Measurements from ENCODE around the gene UGT1A3. TPM values are rescaled to one million over a fixed set of nuclear protein-coding genes. Genes with fewer than 3 reads are reported as not detected.

UGT1A3 gene
- total RNA-seq, 1 donor from 2014 or later: not detected

GRCh38 chr2:233813236-233814055, 84.6 kb downstream of the UGT1A3 start:
- FAIRE-seq: no peak

DNA sequence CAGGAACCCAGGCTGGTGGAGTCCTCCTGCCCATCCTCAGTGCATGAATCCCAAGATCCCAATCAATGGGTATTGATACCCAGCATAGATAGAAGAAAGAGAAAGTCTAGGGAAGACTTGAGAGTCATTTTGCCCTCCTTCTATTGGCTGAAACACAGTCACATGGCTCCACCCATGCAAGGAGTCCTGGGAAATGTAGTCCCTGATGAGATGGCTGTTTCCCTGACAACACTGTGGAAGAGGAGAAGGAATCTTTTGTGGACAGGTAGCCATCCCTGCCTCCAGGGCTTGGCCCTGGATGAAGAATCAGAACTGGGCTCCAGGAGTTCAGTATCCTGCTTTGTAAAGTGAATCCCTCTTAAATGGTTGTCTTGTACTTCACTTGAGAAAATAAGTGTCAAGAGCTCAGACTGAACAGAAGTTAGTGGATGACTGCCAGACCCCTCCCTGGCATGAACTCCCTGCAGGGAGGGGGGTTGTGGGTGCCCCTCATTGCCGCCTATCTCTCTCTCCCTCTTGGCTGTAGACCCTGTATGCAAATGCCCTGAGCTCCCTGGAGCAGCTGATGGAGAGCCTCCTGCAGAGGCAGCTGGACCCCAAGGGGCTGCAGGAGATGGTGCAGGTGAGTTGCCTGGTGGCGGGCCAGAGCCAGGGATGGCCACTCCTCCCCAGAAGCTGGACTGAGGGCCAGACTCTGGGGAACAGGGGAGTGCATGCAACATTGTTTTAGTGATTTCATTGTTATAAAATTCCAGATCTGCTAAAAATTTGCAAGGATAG, 85.4 kb downstream of the UGT1A3 start:
- no peak for DNase-seq (ENCODE audit: low spot score in 2 of 2)

More at GRCh38 chr2:233813236-233814055, 84.6 kb downstream of the UGT1A3 start:
- no peak for DNase-seq (ENCODE audit: low spot score in 2 of 2)

GRCh38 chr2:233815861-233816260, 87.0 kb downstream of the UGT1A3 start:
- FAIRE-seq: no peak
- DNase-seq (ENCODE audit: low spot score in 2 of 2): no peak

More for the DNA sequence above, 85.4 kb downstream of the UGT1A3 start:
- no peak for FAIRE-seq

- DNase-seq (ENCODE audit: low spot score in 2 of 2): no peak
- FAIRE-seq: no peak
These were observed 87.5 kb downstream of the UGT1A3 start for GRCh38 chr2:233816334-233816733.

GRCh38 chr2:233816771-233817170, 87.9 kb downstream of the UGT1A3 start:
- no peak for FAIRE-seq
- no peak for DNase-seq (ENCODE audit: low spot score in 2 of 2)

GRCh38 chr2:233817361-233817911, 88.6 kb downstream of the UGT1A3 start:
- DNase-seq (ENCODE audit: low spot score in 2 of 2): no peak
- no peak for FAIRE-seq

DNA sequence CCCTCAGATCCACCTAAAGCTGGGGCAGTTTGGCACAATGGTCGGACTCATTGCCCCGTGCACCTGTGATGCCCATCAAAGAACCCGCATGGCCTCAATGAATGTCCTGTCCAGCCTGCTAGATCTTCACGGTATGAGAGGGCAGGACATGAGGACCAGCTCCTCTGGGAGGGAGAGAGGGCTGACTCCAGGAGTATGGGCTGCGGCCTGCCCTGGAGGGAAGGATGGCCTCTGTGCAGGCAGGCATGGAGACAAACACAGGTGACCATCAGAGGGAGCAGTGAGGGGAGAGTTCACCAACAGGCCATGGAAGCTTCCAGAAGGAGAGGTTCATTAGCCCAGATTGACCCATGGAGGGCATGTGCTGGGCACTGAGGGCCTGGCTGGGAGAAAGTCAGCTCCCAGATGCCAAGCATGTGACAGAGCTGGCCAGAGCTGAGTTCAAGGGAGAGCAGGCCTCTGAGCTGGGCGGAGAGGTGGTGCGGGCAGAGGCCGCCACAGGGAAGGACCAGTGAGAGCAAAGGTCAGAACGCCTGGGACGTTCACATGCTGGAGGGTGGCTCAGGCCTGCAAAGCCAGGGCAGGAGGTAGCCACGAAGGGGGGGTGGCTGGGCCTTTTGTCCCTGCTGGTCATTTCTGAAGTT, 89.3 kb downstream of the UGT1A3 start:
- FAIRE-seq: no peak

DNA sequence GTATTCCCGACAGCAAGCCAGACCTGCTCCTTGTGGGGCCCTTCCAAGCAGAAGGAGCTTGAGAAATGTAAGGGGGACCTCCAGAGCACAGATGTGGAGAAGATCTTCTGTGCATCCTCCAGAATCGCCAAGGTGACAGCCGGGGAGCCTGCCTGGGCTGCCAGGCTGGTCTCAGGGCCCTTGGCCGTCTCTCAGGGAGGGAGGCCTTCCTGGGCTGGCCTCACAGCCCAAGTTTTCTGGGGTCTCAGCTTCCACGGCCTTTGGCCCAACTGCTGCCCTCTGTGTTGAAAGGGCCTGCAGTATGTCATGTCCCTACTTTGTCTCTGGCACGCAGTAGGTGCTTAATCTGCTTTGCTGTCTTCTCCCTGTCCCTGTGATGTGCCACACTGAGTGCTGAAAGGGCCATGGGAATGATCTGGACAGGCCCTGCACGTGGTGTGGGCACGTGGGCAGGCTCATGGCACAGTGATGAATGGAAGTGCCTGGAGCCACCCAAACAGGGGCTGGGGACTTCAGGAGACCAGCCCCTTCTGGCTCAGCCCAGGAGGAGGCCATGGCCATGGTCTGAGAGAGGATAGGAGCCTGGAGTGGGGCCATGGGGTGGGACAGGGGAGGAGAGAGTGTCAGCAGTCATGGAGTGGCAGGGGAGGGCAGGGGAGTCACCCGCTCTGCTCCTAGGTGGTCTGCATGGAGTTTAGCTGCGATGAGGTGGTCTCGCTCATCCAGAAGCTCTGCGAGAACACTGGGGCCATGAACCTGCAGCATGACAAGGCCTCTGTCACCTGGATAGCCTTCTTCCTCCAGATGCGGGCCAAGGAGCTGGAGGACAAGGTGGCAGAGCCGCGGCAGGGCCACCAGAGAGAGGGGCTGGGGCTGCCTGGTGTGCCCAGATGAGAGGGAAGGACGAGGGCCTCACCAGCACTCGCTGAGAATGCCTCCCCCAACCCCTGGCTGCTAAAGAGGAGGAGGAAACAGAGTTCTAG, 90.1 kb downstream of the UGT1A3 start:
- FAIRE-seq (no peak), DNase-seq (ENCODE audit: low spot score in 2 of 2) (no peak)

More for the DNA sequence above, 89.3 kb downstream of the UGT1A3 start:
- DNase-seq (ENCODE audit: low spot score in 2 of 2): no peak

DNA sequence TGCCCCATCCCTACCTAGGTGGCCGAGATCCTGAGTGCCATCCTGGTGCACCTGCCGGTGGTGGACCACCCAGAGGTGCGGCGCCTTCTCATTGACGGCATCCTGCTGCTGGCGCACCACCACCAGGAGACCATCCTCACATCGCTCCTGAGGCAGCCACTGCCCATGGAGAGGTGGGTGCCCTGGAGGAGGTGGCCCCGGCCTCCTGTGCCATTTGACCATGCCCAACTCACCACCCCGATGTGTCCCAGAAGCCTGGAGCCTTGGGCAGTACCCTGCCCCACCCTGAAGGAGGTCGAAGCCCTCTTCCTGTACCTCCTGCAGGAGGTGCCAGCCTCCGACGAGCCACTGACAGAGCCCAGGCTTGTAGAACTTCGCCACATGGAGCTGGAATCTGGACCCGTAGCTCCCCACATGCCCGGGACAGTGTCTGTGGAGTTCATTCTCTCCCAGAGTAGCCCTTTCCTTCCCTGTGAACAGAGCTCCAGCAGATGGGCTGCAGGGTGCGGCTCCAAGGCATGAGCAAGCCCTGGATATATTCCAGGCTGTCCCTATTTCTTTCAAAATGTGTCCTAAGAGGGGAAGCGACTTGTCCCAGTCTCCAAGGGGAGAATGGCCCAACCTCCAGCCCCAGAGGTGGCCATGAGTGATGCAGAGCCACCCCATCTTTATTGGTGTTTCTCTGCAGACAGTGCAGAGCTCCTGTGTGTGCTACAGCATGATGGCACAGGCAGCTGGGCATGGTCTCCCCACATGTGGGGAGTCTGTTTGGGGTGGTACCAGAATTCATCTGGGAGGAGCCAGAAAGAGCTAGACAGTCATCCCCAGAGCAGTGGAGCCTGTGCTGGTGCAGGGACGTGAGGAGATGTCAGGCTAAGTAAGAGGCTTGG, 91.3 kb downstream of the UGT1A3 start:
- no peak for DNase-seq (ENCODE audit: low spot score in 2 of 2)
- no peak for FAIRE-seq

- DNase-seq (ENCODE audit: low spot score in 2 of 2): no peak
- FAIRE-seq: no peak
These were observed 91.9 kb downstream of the UGT1A3 start for GRCh38 chr2:233820774-233821105.

GRCh38 chr2:233821196-233821595, 92.4 kb downstream of the UGT1A3 start:
- no peak for DNase-seq (ENCODE audit: low spot score in 2 of 2)
- FAIRE-seq: no peak

- DNase-seq (ENCODE audit: low spot score in 2 of 2) (no peak), FAIRE-seq (no peak)
These were observed 92.9 kb downstream of the UGT1A3 start for GRCh38 chr2:233821709-233822100.

GRCh38 chr2:233822101-233822771, 93.4 kb downstream of the UGT1A3 start:
- no peak for FAIRE-seq
- no peak for DNase-seq (ENCODE audit: low spot score in 2 of 2)

Other genes starting within 250 kb of the UGT1A3 start
- gene USP40, start 162.3 kb upstream of the UGT1A3 start, total RNA-seq: 5.3 TPM
- gene UGT1A8, start 111.4 kb upstream of the UGT1A3 start, total RNA-seq: not detected
- not detected for gene UGT1A10, start 92.6 kb upstream of the UGT1A3 start, total RNA-seq
- not detected for gene UGT1A9, start 57.1 kb upstream of the UGT1A3 start, total RNA-seq
- not detected for gene UGT1A7, start 47.1 kb upstream of the UGT1A3 start, total RNA-seq
- not detected for gene UGT1A6, start 36.2 kb upstream of the UGT1A3 start, total RNA-seq
- gene UGT1A5, start 16.1 kb upstream of the UGT1A3 start, total RNA-seq: not detected
- gene UGT1A4, start 10.3 kb upstream of the UGT1A3 start, total RNA-seq: not detected
- gene UGT1A1, start 31.2 kb downstream of the UGT1A3 start, total RNA-seq: not detected
- gene MROH2A, start 49.3 kb downstream of the UGT1A3 start, total RNA-seq: not detected
- 2.0 TPM for gene HJURP, start 125.5 kb downstream of the UGT1A3 start, total RNA-seq
- gene TRPM8, start 188.3 kb downstream of the UGT1A3 start, total RNA-seq: 0.41 TPM